Measurements from ENCODE around the gene CINP.
"Not testable (repeated sequence)": the region's sequence is repeated elsewhere in the genome, so short reads cannot be mapped to it uniquely, and the experiment has no call there.

The CINP gene

DNA sequence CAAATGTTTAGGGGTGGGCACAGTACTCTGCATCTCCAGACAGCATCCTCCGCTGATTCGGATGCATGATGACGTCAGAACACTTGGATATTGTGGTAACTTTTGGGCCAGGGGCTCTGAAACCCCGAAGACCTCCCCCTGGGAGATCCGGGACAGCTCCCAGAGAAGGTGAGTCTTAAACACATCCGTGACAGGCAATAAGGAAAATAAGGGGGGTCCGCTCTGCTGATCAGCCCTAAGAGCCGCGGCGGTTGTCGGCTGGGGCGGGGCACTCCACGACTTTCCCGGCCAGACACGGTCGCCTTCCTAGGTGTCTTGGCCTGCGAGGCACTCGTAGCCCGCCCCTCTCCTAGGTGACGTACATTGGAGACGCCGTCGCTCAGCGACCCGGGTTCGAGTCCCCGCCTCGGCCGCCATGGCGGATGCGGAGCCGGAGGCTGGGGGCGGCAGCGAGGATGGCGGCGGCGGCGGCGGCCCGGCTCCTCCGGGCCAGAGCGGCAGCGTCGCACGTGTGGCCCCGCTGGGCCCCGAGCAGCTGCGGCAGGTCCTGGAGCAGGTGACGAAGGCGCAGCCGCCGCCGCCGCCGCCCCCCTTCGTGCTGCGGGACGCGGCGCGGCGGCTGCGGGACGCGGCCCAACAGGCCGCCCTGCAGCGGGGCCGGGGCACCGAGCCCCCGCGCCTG lies 43.2 kb downstream of the CINP start, which contains the start of gene ZNF839:
ZNF839 (plus strand) TSS at position 396 of the 682 bp plus-strand sequence; CDS start at position 416, 20 bp downstream.
- DNase-seq: peak; percentile 96

DNA sequence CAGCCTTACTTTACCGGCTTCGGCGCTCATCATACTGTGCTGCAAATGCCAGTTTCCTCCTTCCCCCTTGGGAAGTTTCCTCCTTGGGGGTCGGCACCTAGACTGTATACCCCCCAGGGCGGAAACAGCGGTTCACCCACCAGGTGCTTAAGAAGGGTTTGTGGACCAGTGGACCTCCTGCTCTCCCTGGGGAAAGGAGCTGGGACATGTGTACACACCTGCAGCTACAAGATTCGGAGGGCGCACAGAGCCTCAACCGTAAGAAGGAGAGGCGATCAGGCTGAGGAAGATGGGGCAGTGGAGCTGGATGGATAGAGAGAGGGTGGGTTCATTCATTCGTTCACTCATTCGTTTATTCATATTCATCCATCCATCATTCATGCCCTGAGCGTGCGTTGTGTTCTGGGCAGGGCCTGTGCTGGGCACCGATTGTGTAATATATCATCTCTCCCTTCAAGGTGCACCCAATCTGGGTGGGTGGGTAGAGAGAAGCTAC lies 43.9 kb downstream of the CINP start:
- no peak for DNase-seq

DNA sequence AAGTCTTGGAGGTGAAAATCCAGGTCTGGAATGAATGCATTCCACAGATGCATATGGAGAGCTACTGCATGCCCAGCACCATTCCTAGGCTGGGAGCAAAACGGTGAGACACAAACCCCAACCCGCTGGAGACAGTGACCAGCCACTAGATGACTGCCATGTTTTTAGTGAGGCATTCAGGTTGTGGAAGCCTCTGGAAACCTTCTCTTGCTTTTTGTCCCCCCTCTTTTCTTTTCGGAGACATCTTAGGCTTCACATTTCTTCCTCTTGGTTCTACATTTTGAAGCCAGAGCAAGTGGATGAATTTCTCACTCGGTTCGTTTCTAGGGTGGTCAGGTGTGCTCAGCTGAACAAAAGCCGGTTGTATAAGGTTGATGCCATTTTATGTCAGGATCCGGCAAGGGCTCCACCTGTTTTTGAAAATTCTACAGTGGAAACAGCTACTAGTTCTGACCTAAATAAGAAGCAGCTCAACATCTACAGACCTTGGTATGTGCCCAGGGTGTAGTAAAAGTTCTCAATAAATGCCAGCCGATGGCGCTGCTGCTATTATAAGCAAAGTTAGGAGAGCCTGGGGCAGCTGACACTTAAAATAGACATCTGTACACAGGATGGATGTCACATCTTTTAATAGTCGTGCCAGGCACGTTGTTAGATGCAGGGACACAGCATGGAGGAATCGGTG lies 45.0 kb downstream of the CINP start:
- no peak for DNase-seq

DNA sequence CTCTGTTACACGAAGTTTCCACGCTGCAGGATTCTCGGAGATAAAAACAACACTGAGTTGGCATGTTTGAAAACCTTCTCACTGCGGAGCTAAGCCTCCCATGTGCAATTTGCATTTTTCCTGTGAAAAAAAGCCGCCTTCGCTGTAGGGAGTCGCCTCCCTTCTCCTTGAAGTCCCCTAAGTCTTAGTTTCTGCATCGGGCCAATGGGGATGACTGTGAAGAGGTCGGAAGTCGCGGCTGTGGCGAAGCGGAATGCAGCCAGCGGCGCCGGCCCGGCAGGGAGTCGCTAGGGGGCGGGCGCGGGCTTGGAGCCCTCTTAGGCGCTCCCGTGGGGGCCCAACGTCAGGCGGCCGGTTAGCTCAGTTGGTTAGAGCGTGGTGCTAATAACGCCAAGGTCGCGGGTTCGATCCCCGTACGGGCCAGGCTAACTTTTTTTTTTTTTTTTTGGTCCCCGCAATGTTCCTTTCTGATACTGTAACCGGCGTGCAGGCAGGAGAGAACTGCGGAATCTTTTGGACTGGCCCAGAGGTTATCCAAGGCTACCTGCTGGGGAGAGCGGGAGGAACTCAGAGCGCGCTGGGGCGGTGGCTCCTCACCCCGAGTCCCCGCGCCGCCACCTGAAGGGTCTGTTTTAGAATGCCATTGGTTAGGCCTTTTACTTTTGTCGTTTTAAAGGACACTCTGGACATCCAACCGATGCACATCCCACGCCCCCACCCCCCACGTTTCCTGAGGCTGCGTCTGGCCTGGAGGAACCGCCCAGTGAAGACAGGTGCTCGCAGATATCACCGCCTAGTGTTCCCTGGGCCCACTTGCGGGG lies 45.7 kb downstream of the CINP start:
- DNase-seq: peak; percentile 90

DNA sequence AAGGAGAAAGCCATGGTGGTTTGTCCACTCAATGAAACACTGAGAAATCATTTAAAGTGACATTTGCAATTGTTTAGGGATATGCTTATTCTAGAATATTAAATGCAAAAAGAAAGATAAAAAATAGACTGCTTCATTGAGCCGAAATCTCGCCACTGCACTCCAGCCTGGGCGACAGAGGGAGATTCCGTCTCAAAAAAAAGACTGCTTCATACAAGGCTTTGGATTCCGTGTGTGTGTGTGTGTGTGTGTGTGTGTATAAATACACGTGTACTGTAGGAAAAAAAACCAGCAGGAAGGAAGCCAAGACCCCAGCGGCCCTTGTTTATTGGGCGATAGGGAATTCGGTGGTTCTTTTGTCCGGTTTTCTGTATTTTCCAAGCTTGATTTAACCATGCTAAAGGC lies 46.4 kb downstream of the CINP start:
- no peak for DNase-seq

DNA sequence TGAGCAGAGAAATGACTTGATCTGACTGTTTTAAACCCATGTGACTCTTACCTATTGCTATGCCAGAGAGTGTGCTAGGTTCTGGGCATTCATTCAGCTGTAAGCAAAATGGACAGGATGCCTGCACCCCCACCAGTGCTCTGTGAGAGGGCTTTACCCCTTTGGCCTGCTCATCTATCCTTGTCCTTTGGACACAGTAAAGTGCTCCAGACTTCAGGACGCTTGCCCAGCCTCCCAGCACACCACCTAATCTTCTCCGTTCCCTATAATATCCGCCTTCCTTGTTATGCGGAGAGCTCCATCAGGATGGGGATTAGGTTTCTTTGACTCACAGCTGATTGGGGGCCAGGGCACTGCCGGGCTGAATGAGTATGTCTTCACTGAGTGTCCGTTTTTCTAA lies 47.6 kb downstream of the CINP start:
- no peak for DNase-seq

DNA sequence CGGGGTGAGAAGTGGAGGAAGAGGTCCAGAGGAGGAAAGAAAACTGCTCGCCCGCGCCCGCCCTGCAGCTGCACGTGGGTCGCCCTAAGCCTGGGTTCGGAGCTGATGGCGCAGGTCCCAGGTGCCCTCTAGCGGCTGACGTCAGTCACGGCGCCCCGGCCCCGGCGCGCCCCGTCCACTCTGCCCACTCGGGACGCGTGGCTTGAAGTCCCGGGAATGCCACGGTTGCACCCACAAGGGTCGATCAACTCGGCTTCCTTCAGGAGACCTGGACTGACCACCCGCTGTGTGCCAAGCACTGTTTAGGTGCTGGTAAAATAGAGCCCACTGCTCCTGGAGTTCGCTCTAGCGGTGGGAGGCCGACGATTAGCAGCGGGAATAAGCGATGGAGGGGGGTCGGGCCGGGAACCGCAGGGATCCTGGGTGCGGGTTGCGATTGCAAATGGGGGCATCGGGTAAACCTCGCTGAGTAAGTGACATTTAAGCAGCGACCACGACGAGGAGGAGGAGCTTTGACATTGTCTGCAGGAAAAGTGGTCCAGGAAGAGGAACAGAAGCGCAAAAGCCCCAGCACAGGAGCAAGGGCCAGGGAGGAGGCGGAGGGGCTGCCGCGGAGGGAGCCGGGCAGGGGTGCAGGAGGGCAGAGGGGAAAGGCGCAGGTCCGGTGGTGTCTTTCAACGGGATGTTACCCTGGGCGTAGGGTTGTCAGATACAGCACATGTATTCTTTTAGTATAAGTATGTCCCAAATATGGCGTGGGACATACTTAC lies 48.3 kb downstream of the CINP start:
- DNase-seq: peak; percentile 83

DNA sequence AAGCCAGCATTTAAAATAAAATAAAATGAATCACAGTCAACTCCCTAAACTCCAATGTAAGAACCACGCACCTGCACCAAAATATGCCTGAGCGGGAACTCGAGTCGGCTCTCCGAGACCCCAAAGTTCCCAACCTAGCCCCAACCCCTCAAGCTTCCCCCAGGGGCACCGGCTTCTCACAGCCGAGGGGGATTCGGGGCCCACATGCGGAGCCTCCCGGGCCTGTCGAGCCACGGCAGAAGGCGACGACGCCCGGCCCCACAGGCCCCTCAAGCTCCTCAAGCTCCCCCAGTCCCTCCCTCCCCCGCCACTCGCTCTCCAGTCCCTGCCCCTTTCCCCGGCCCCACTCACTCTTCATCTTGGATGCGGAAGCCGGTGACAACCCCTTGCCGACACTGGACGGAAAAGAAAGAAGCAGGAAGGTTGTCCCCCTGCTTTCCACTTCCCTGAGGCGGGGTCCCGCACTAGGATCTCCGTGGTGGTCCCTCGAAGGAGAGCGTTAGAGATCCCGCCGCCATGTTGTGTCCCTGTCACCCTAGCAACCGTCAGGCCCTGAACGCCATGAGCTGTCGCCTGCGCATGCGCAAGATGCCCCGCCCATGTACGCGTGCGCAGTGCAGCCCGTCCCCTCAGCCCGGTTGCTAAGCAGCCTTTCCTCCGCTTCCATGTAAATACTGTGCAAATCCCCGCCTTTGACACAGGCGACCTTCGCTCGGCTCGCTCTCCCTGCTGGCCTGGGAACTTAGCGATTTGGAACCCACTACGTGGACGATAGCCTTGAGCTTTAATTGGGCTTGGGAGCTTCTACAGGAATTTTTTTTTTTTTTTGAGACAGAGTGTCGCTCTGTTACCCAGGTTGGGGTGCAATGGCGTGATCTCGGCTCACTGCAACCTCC lies 57.8 kb downstream of the CINP start, which contains the start of gene MOK:
MOK (minus strand) TSS at position 554 of the 896 bp plus-strand sequence; CDS start at position 358, 196 bp downstream.
- peak; percentile 94 for DNase-seq

DNA sequence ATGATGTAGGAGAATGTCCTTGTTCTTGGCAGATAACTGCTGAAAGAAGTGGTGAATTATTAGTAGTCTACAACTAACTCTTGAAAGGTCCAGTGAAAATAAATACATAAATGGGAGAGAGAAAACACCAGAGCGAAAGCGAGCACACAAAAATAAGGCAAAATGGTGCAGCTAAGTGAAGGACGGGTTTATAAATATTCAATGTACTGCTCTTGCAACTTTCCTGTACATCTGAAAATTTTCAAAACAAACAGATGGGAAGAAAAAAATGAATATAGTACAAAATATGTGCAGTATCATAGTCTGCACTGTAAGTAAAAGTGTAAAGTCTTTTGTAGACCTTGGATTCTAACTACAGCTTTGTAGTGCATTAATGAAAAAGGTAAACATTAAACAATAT lies 59.0 kb downstream of the CINP start:
- no peak for DNase-seq

DNA sequence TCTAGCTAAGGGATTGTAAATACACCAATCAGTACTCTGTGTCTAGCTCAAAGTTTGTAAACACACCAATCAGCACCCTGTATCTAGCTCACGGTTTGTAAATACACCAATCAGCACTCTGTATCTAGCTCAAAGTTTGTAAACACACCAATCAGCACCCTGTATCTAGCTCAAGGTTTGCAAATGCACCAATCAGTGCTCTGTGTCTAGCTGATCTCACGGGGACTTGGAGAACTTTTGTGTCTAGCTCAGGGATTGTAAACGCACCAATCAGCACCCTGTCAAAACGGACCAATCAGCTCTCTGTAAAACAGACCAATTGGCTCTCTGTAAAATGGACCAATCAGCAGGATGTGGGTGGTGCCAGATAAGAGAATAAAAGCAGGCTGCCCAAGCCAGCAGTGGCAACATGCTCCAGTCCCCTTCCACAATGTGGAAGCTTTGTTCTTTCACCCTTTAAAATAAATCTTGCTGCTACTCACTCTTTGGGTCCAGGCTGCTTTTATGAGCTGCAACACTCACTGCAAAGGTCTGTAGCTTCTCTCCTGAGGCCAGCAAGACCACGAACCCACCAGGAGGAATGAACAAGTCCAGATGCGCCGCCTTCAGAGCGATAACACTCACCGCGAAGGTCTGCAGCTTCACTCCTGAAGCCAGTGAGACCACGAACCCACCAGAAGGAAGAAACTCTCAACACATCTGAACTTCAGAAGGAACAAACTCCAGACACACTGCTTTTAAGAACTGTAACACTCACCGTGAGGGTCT lies 64.2 kb downstream of the CINP start:
- DNase-seq: not testable (repeated sequence)

All from activated naive CD4-positive, alpha-beta T cell treated with anti-CD3 and anti-CD28 coated beads, Interleukin-2, amount 50 U/mL, for 16 hours (primary cell).